H9 (cell line): Measurements from ENCODE around the gene SCGB2A2. TPM values are rescaled to one million over a fixed set of nuclear protein-coding genes. Genes with fewer than 3 reads are reported as not detected.

Experiments used
- DNase-seq: peaks from one replicate; pipeline ENCODE4 v3.0.0-alpha.2; 2017
- H2AFZ ChIP-seq: one replicate; pipeline ENCODE4 v1.6.1; 2013; ENCODE audit warnings: mild to moderate bottlenecking, low read length, control low read depth, moderate library complexity
- H2AK5ac ChIP-seq: 2 replicates; pipeline ENCODE4 v1.6.1; 2013; ENCODE audit warnings: low read length, control low read depth, mixed read lengths; ENCODE audit not compliant: insufficient read length
- H2BK120ac ChIP-seq: one replicate; pipeline ENCODE4 v1.6.1; 2013; ENCODE audit warnings: low read depth, mild to moderate bottlenecking, low read length, control low read depth, inconsistent platforms; ENCODE audit not compliant: poor library complexity, severe bottlenecking
- H2BK12ac ChIP-seq: 2 replicates; pipeline ENCODE4 v1.6.1; 2013; ENCODE audit warnings: low read length, control low read depth, mixed read lengths, low read depth; ENCODE audit not compliant: insufficient read length
- H2BK15ac ChIP-seq: 2 replicates; pipeline ENCODE4 v1.6.1; 2013; ENCODE audit warnings: low read depth, low read length, control low read depth
- H2BK20ac ChIP-seq: one replicate; pipeline ENCODE4 v1.6.1; 2013; ENCODE audit warnings: low read depth, mild to moderate bottlenecking, low read length, control low read depth, inconsistent platforms; ENCODE audit not compliant: poor library complexity, severe bottlenecking
- H2BK5ac ChIP-seq: 2 replicates; pipeline ENCODE4 v1.6.1; 2013; ENCODE audit warnings: low read length, control low read depth, mixed read lengths; ENCODE audit not compliant: insufficient read length
- H3K14ac ChIP-seq: 2 replicates; pipeline ENCODE4 v1.6.1; 2013; ENCODE audit warnings: low read length, control low read depth; ENCODE audit not compliant: insufficient read depth
- H3K18ac ChIP-seq: 2 replicates; pipeline ENCODE4 v1.6.1; 2013; ENCODE audit warnings: low read depth, mild to moderate bottlenecking, mixed read lengths, low read length, control low read depth; ENCODE audit not compliant: insufficient read length
- H3K23ac ChIP-seq: 2 replicates; pipeline ENCODE4 v1.6.1; 2013; ENCODE audit warnings: low read length, control low read depth, mixed read lengths, low read depth; ENCODE audit not compliant: insufficient read length
- H3K23me2 ChIP-seq: 2 replicates; pipeline ENCODE4 v1.6.1; 2013; ENCODE audit warnings: low read depth, mild to moderate bottlenecking, mixed read lengths, low read length, control low read depth; ENCODE audit not compliant: insufficient read length, poor library complexity, severe bottlenecking
- H3K27ac ChIP-seq: 2 replicates; pipeline ENCODE4 v1.5.1; 2013; ENCODE audit warnings: low read length, control low read depth, mixed read lengths, low read depth; ENCODE audit not compliant: insufficient read length
- H3K27me3 ChIP-seq: 2 replicates; pipeline ENCODE4 v1.6.1; 2013; ENCODE audit warnings: low read length, control low read depth, inconsistent platforms; ENCODE audit not compliant: insufficient read depth
- H3K4ac ChIP-seq: 2 replicates; pipeline ENCODE4 v1.6.1; 2013; ENCODE audit warnings: low read depth, mild to moderate bottlenecking, control low read depth, inconsistent platforms, low read length, moderate library complexity
- H3K4me1 ChIP-seq: 2 replicates; pipeline ENCODE4 v1.6.1; 2013; ENCODE audit warnings: low read length, control low read depth, inconsistent platforms; ENCODE audit not compliant: insufficient read depth
- H3K4me2 ChIP-seq: 2 replicates; pipeline ENCODE4 v1.6.1; 2013; ENCODE audit warnings: low read length, control low read depth, mixed read lengths; ENCODE audit not compliant: insufficient read length, insufficient read depth
- H3K56ac ChIP-seq: 2 replicates; pipeline ENCODE4 v1.6.1; 2013; ENCODE audit warnings: low read depth, mild to moderate bottlenecking, mixed read lengths, low read length, control low read depth; ENCODE audit not compliant: insufficient read length
- H3K79me1 ChIP-seq: 2 replicates; pipeline ENCODE4 v1.6.1; 2013; ENCODE audit warnings: low read depth, mild to moderate bottlenecking, moderate library complexity, low read length, control low read depth, inconsistent platforms; ENCODE audit not compliant: insufficient read depth, poor library complexity, severe bottlenecking
- H3K79me2 ChIP-seq: 2 replicates; pipeline ENCODE4 v1.6.1; 2013; ENCODE audit warnings: low read length, control low read depth, inconsistent platforms; ENCODE audit not compliant: insufficient read depth
- H3K9ac ChIP-seq: 2 replicates; pipeline ENCODE4 v1.6.1; 2013; ENCODE audit warnings: low read length, control low read depth, mixed read lengths; ENCODE audit not compliant: insufficient read length; ENCODE audit errors: extremely low read depth
- H3K9me3 ChIP-seq: one replicate; pipeline ENCODE4 v1.6.1; 2013; ENCODE audit warnings: low read depth, low read length, inconsistent platforms; ENCODE audit not compliant: control insufficient read depth
- H3T11ph ChIP-seq: one replicate; pipeline ENCODE4 v1.6.1; 2013; ENCODE audit warnings: mild to moderate bottlenecking, low read length, control low read depth, inconsistent platforms
- H4K20me1 ChIP-seq: one replicate; pipeline ENCODE4 v1.6.1; 2013; ENCODE audit not compliant: control insufficient read depth, insufficient read length, insufficient read depth
- H4K5ac ChIP-seq: 2 replicates; pipeline ENCODE4 v1.6.1; 2013; ENCODE audit warnings: low read depth, mild to moderate bottlenecking, mixed read lengths, low read length, control low read depth; ENCODE audit not compliant: insufficient read length
- H4K8ac ChIP-seq: replicated peaks from 2 replicates; pipeline ENCODE4 v1.6.1; 2013; ENCODE audit warnings: low read length, control low read depth, mixed read lengths, low read depth; ENCODE audit not compliant: insufficient read length
- H4K91ac ChIP-seq: 2 replicates; pipeline ENCODE4 v1.6.1; 2013; ENCODE audit warnings: low read depth, mild to moderate bottlenecking, moderate library complexity, mixed read lengths, low read length, control low read depth; ENCODE audit not compliant: insufficient read length
- H3K27ac Mint-ChIP-seq, 3 experiments: 2 replicates in 2 of 3; 3 replicates in 1 of 3; pipeline ENCODE4 v1.8.0; 2020 to 2021; ENCODE audit warnings: mixed read lengths in 3 of 3, mild to moderate bottlenecking in 1 of 3, moderate library complexity in 1 of 3
- H3K27me3 Mint-ChIP-seq: 2 replicates; pipeline ENCODE4 v1.8.0; 2021; ENCODE audit warnings: low read depth, mild to moderate bottlenecking, moderate library complexity, mixed read lengths
- H3K36me3 Mint-ChIP-seq, 3 experiments: 2 replicates in 2 of 3; 3 replicates in 1 of 3; pipeline ENCODE4 v1.8.0; 2020 to 2021; ENCODE audit warnings: low read depth in 3 of 3, mixed read lengths in 3 of 3; ENCODE audit not compliant: insufficient read depth in 1 of 3
- H3K4me1 Mint-ChIP-seq, 2 experiments: 2 replicates each; pipeline ENCODE4 v1.8.0; 2020; ENCODE audit warnings: mixed read lengths in 2 of 2
- H3K4me3 Mint-ChIP-seq, 2 experiments: 2 replicates in 1 of 2; 3 replicates in 1 of 2; pipeline ENCODE4 v1.8.0; 2020 to 2021; ENCODE audit warnings: mild to moderate bottlenecking in 2 of 2, mixed read lengths in 2 of 2, moderate library complexity in 1 of 2
- H3K9me3 Mint-ChIP-seq, 2 experiments: 2 replicates in 1 of 2; 3 replicates in 1 of 2; pipeline ENCODE4 v1.8.0; 2020; ENCODE audit warnings: mild to moderate bottlenecking in 2 of 2, mixed read lengths in 2 of 2, moderate library complexity in 1 of 2
- WGBS: extraction: QIAGEN DNeasy Blood & Tissue Kit; methylation state at CpG from one replicate; pipeline ENCODE4 v1.1.7; 2013; ENCODE audit warnings: missing lambda C conversion rate, low lambda C conversion rate, mixed read lengths; ENCODE audit not compliant: insufficient read length; ENCODE audit errors: extremely low coverage; 5-methylcytosine and 5-hydroxymethylcytosine counted together
- total RNA-seq: library from RNA; stranded (reverse); gene quantifications from 2 replicates; pipeline ENCODE4 v1.2.1, GENCODE V29; 2021
- TF ChIP-seq, protein P1 (sequence below): fragments of 200-600 bp; sonication (generic); conservative IDR thresholded peaks from 3 replicates; pipeline ENCODE4 v1.8.0; 2021; ENCODE audit warnings: antibody characterized with exemption, mild to moderate bottlenecking

Gene SCGB2A2
- total RNA-seq, 1 experiment from 2014 or later, result not detected

DNA sequence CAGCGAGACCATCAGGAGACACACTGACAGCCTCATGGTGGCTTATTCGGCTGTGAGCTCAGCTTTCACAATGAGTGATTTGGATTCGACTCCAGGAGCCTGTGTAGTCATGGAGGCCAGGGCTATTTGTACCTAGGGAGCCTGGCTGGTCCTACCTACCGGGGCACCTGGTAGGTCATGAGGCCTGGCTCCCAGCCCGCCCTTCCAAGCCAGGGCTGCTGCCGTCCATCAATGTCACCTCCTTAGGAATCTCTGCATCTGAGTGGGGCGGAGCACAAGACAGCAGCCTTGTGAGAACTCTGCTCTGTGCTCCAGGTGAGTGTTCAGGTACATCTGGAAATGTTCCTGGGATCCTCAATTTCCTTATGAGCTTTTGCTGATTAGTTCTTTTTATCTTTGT is 29.0 kb downstream of the SCGB2A2 start, which contains the start of gene SCGB1D4:
Gene SCGB1D4, minus strand, starts transcription at position 101 of the 400 bp plus-strand sequence. Its CDS starts 65 bp downstream, at position 36.
- Histone ChIP-seq H2AK5ac (no peak within 1 kb of the TSS), H3K18ac (no peak within 1 kb of the TSS), H2BK20ac (no peak within 1 kb of the TSS), H3K4ac (no peak within 1 kb of the TSS), H3K79me1 (no peaks in the 10 kb centered on the region), H2BK15ac (no peak within 1 kb of the TSS), H3K27me3 (no peaks in the 10 kb centered on the region), H4K20me1 (no peaks in the 10 kb centered on the region), H3K79me2 (no peaks in the 10 kb centered on the region), H4K5ac (no peak within 1 kb of the TSS), H2BK12ac (no peak within 1 kb of the TSS), H3K23ac (no peak within 1 kb of the TSS), H2BK120ac (no peak within 1 kb of the TSS), H2AFZ (no peak within 1 kb of the TSS), H3K14ac (no peak within 1 kb of the TSS; the same call in 1 of the 2 replicates), H3K9me3 (no peaks in the 10 kb centered on the region), H3K4me2 (no peak within 1 kb of the TSS), H4K8ac (no peak within 1 kb of the TSS), H3K4me1 (no peaks in the 10 kb centered on the region), H3K9ac (no peak within 1 kb of the TSS), H3K27ac (no peak within 1 kb of the TSS), H4K91ac (no peak within 1 kb of the TSS), H2BK5ac (no peak within 1 kb of the TSS), H3K56ac (no peak within 1 kb of the TSS), H3K23me2 (no peaks in the 10 kb centered on the region), H3T11ph (no peak within 1 kb of the TSS)
- no CpG with 5 or more reads among the region's 7 CpGs for WGBS
- no peak within 1 kb of the TSS for H3K27ac Mint-ChIP-seq
- H3K27me3 Mint-ChIP-seq, result peaks cover 21% of the 10 kb centered on the region
- H3K9me3 Mint-ChIP-seq, result no peaks in the 10 kb centered on the region
- no peaks in the 10 kb centered on the region for H3K4me1 Mint-ChIP-seq
- TF ChIP-seq, protein P1, sequence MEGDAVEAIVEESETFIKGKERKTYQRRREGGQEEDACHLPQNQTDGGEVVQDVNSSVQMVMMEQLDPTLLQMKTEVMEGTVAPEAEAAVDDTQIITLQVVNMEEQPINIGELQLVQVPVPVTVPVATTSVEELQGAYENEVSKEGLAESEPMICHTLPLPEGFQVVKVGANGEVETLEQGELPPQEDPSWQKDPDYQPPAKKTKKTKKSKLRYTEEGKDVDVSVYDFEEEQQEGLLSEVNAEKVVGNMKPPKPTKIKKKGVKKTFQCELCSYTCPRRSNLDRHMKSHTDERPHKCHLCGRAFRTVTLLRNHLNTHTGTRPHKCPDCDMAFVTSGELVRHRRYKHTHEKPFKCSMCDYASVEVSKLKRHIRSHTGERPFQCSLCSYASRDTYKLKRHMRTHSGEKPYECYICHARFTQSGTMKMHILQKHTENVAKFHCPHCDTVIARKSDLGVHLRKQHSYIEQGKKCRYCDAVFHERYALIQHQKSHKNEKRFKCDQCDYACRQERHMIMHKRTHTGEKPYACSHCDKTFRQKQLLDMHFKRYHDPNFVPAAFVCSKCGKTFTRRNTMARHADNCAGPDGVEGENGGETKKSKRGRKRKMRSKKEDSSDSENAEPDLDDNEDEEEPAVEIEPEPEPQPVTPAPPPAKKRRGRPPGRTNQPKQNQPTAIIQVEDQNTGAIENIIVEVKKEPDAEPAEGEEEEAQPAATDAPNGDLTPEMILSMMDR, result no peak
- no peaks in the 10 kb centered on the region for H3K36me3 Mint-ChIP-seq
- no peak within 1 kb of the TSS for H3K4me3 Mint-ChIP-seq
- DNase-seq, result no peak
